Naive B cell (primary cell): ENCODE measurements around the gene SH3BP5L. TPM values are rescaled to one million over a fixed set of nuclear protein-coding genes. Genes with fewer than 3 reads are reported as not detected.

Experiments used
- ATAC-seq, 2 donors: fragments of 150-1000 bp; cut with Tn5 transposase; 2 replicates each; pipeline ENCODE4 v1.10.0; 2021; ENCODE audit warnings: low read depth in 2 of 2, mild to moderate bottlenecking in 2 of 2, moderate library complexity in 2 of 2
- DNase-seq: peaks from one replicate; pipeline ENCODE4 v3.0.0; 2022
- H3K27ac Mint-ChIP-seq, 6 donors: one replicate each; pipeline ENCODE4 v1.8.0; 2020 to 2022; ENCODE audit warnings: mild to moderate bottlenecking in 6 of 6, mixed read lengths in 6 of 6, moderate library complexity in 5 of 6, inconsistent platforms in 2 of 6
- H3K27me3 Mint-ChIP-seq, 3 donors: one replicate each; pipeline ENCODE4 v1.8.0; 2021 to 2022; ENCODE audit warnings: mixed read lengths in 3 of 3, mild to moderate bottlenecking in 1 of 3
- H3K36me3 Mint-ChIP-seq, 2 donors: one replicate each; pipeline ENCODE4 v1.8.0; 2020 to 2022; ENCODE audit warnings: mixed read lengths in 2 of 2, inconsistent platforms in 1 of 2, mild to moderate bottlenecking in 1 of 2
- H3K4me1 Mint-ChIP-seq, 3 donors: one replicate each; pipeline ENCODE4 v1.8.0; 2020 to 2022; ENCODE audit warnings: mixed read lengths in 3 of 3, inconsistent platforms in 1 of 3, mild to moderate bottlenecking in 1 of 3, moderate library complexity in 1 of 3
- H3K4me3 Mint-ChIP-seq, 8 donors: one replicate each; pipeline ENCODE4 v1.8.0; 2020 to 2022; ENCODE audit warnings: mild to moderate bottlenecking in 8 of 8, mixed read lengths in 8 of 8, moderate library complexity in 8 of 8, inconsistent platforms in 2 of 8
- H3K9me3 Mint-ChIP-seq, 7 donors: one replicate each; pipeline ENCODE4 v1.8.0; 2020 to 2022; ENCODE audit warnings: mixed read lengths in 7 of 7, mild to moderate bottlenecking in 5 of 7, inconsistent platforms in 2 of 7, moderate library complexity in 1 of 7
- polyA plus RNA-seq, 6 donors: library from polyadenylated mRNA; unstranded; fragments of 300-500 nt; fragmentation: Illumina TruSeq; gene quantifications; one replicate each; pipeline ENCODE4 v1.2.3, GENCODE V29; 2021; ENCODE audit warnings: low read depth in 6 of 6

SH3BP5L gene
- polyA plus RNA-seq, 6 donors from 2014 or later = 1.5 to 5.3 (median 2.8) TPM

- no peaks in the 10 kb centered on the region for H3K36me3 Mint-ChIP-seq
- no peak for DNase-seq
- no peaks in the 10 kb centered on the region for H3K9me3 Mint-ChIP-seq
- peak; percentile 48 to 52 for ATAC-seq
- H3K4me3 Mint-ChIP-seq = peak overlapping the region; percentile 82 to 98 (median 94)
- no peaks in the 10 kb centered on the region for H3K27me3 Mint-ChIP-seq
- peak overlapping the region; percentile 87 to 99 (median 92) for H3K27ac Mint-ChIP-seq
- H3K4me1 Mint-ChIP-seq = peaks cover 44 to 55% (median 47%) of the 10 kb centered on the region in 3 donors
These were observed 32.6 kb upstream of the SH3BP5L start for GRCh38 chr1:248858096-248858890.

- Mint-ChIP-seq H3K4me1 (peaks cover 39 to 53% (median 43%) of the 10 kb centered on the region in 3 donors), H3K4me3 (peak overlapping the region; percentile 82 to 98 (median 94)), H3K27ac (peak overlapping the region in 3 of 6 donors; percentile 67 to 94 (median 90)), H3K36me3 (no peaks in the 10 kb centered on the region), H3K9me3 (no peaks in the 10 kb centered on the region), H3K27me3 (no peaks in the 10 kb centered on the region)
- no peak for ATAC-seq
- no peak for DNase-seq
These were observed 32.0 kb upstream of the SH3BP5L start for GRCh38 chr1:248857749-248858095.

GRCh38 chr1:248857201-248857600 is 31.5 kb upstream of the SH3BP5L start:
- DNase-seq (no peak), ATAC-seq (no peak)
- Mint-ChIP-seq H3K27ac (peak overlapping the region in 2 of 6 donors; percentile 86 to 94), H3K36me3 (no peaks in the 10 kb centered on the region), H3K4me3 (peak overlapping the region in 7 of 8 donors; percentile 82 to 98 (median 93)), H3K4me1 (peaks cover 34 to 48% (median 38%) of the 10 kb centered on the region in 3 donors), H3K9me3 (no peaks in the 10 kb centered on the region), H3K27me3 (no peaks in the 10 kb centered on the region)

- DNase-seq (no peak), ATAC-seq (no peak)
- H3K4me3 Mint-ChIP-seq = peak overlapping the region in 3 of 8 donors; percentile 53 to 84 (median 56)
- H3K9me3 Mint-ChIP-seq = no peaks in the 10 kb centered on the region
- no peaks in the 10 kb centered on the region for H3K36me3 Mint-ChIP-seq
- H3K4me1 Mint-ChIP-seq = peaks cover 34 to 45% (median 37%) of the 10 kb centered on the region in 3 donors
- peak overlapping the region in 3 of 6 donors; percentile 26 to 68 (median 27) for H3K27ac Mint-ChIP-seq
- H3K27me3 Mint-ChIP-seq = no peaks in the 10 kb centered on the region
These were observed 30.5 kb upstream of the SH3BP5L start for GRCh38 chr1:248856176-248856575.

GRCh38 chr1:248855580-248855979 is 29.9 kb upstream of the SH3BP5L start:
- peak overlapping the region in 4 of 8 donors; percentile 30 to 84 (median 48) for H3K4me3 Mint-ChIP-seq
- H3K36me3 Mint-ChIP-seq = no peaks in the 10 kb centered on the region
- no peaks in the 10 kb centered on the region for H3K27me3 Mint-ChIP-seq
- ATAC-seq (no peak), DNase-seq (no peak)
- H3K9me3 Mint-ChIP-seq = no peaks in the 10 kb centered on the region
- peak overlapping the region in 3 of 6 donors; percentile 24 to 27 (median 26) for H3K27ac Mint-ChIP-seq
- peaks cover 34 to 45% (median 36%) of the 10 kb centered on the region in 3 donors for H3K4me1 Mint-ChIP-seq

- H3K4me3 Mint-ChIP-seq = no peak overlapping the region
- peak overlapping the region in 1 of 6 donors; percentile 34 for H3K27ac Mint-ChIP-seq
- ATAC-seq (no peak), DNase-seq (no peak)
- H3K4me1 Mint-ChIP-seq = peaks cover 20 to 31% (median 24%) of the 10 kb centered on the region in 3 donors
- H3K9me3 Mint-ChIP-seq = no peaks in the 10 kb centered on the region
- peaks cover 3 to 4% of the 10 kb centered on the region in 2 donors for H3K36me3 Mint-ChIP-seq
- no peaks in the 10 kb centered on the region for H3K27me3 Mint-ChIP-seq
These were observed 28.1 kb upstream of the SH3BP5L start for GRCh38 chr1:248853663-248854375.

- Mint-ChIP-seq H3K27ac (no peak overlapping the region), H3K4me1 (peaks cover 9 to 25% (median 17%) of the 10 kb centered on the region in 3 donors), H3K27me3 (no peaks in the 10 kb centered on the region), H3K9me3 (no peaks in the 10 kb centered on the region), H3K4me3 (no peak overlapping the region), H3K36me3 (peaks cover 6 to 8% of the 10 kb centered on the region in 2 donors)
- DNase-seq (peak; percentile 28), ATAC-seq (peak; percentile 73 to 77)
These were observed 27.0 kb upstream of the SH3BP5L start for GRCh38 chr1:248852481-248853405.

GRCh38 chr1:248851390-248851789 is 25.7 kb upstream of the SH3BP5L start:
- no peak overlapping the region for H3K4me3 Mint-ChIP-seq
- no peak for DNase-seq
- no peak for ATAC-seq
- peak overlapping the region in 2 of 6 donors; percentile 13 to 37 for H3K27ac Mint-ChIP-seq
- H3K27me3 Mint-ChIP-seq = no peaks in the 10 kb centered on the region
- peaks cover 4 to 21% (median 4%) of the 10 kb centered on the region in 3 donors for H3K4me1 Mint-ChIP-seq
- H3K9me3 Mint-ChIP-seq = no peaks in the 10 kb centered on the region
- H3K36me3 Mint-ChIP-seq = peaks cover 6 to 8% of the 10 kb centered on the region in 2 donors

GRCh38 chr1:248850536-248851251 is 25.0 kb upstream of the SH3BP5L start:
- Mint-ChIP-seq H3K4me3 (no peak overlapping the region), H3K4me1 (peaks cover 0 to 16% (median 0%) of the 10 kb centered on the region in 3 donors), H3K9me3 (no peaks in the 10 kb centered on the region), H3K27me3 (no peaks in the 10 kb centered on the region), H3K27ac (peak overlapping the region in 3 of 6 donors; percentile 8 to 50 (median 49)), H3K36me3 (peaks cover 6 to 8% of the 10 kb centered on the region in 2 donors)
- no peak for DNase-seq
- no peak for ATAC-seq

GRCh38 chr1:248850124-248850523 is 24.4 kb upstream of the SH3BP5L start:
- Mint-ChIP-seq H3K9me3 (no peaks in the 10 kb centered on the region), H3K4me1 (peaks cover 0 to 13% (median 0%) of the 10 kb centered on the region in 3 donors), H3K4me3 (no peak overlapping the region), H3K36me3 (peaks cover 6 to 8% of the 10 kb centered on the region in 2 donors), H3K27me3 (no peaks in the 10 kb centered on the region), H3K27ac (peak overlapping the region in 1 of 6 donors; percentile 8)
- no peak for DNase-seq
- no peak for ATAC-seq

- peaks cover 6 to 8% of the 10 kb centered on the region in 2 donors for H3K36me3 Mint-ChIP-seq
- H3K4me3 Mint-ChIP-seq = no peak overlapping the region
- H3K27me3 Mint-ChIP-seq = no peaks in the 10 kb centered on the region
- ATAC-seq (no peak), DNase-seq (no peak)
- H3K27ac Mint-ChIP-seq = peak overlapping the region in 1 of 6 donors; percentile 8
- peaks cover 0 to 8% (median 0%) of the 10 kb centered on the region in 3 donors for H3K4me1 Mint-ChIP-seq
- H3K9me3 Mint-ChIP-seq = no peaks in the 10 kb centered on the region
These were observed 23.9 kb upstream of the SH3BP5L start for GRCh38 chr1:248849637-248850036.

- Mint-ChIP-seq H3K27me3 (no peaks in the 10 kb centered on the region), H3K4me3 (no peak overlapping the region), H3K9me3 (no peaks in the 10 kb centered on the region), H3K27ac (peak overlapping the region in 1 of 6 donors; percentile 49), H3K36me3 (peaks cover 6 to 8% of the 10 kb centered on the region in 2 donors), H3K4me1 (peaks cover 0 to 3% (median 0%) of the 10 kb centered on the region in 3 donors)
- DNase-seq = no peak
- ATAC-seq = no peak
These were observed 23.4 kb upstream of the SH3BP5L start for GRCh38 chr1:248849152-248849551.
